ENCODE results near the gene COL4A5.
"Not testable (repeated sequence)": the region's sequence is repeated elsewhere in the genome, so short reads cannot be mapped to it uniquely, and the experiment has no call there.

COL4A5 gene

GRCh38 chrX:108456971-108457477 is 17.4 kb downstream of the COL4A5 start:
- no peak for DNase-seq

DNA sequence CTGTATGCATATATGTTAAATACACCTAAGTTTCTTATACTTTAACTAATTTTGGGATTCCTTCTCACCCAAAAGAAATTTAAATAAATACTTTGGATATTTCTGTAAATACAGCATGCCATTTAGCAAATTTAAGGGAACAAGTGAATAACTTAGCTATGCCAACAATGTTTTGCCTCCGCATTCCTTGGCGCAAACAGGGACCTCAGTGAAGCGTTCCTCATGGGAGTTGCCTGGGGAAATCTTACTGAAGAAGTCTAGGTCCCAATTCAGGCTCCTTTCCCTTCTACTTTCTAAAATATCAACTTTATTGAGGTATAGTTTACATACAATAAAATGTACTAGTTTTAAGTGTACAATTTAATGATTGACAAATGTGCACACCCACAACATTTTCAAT is 25.0 kb downstream of the COL4A5 start:
- DNase-seq = no peak

- no peak for DNase-seq
These were observed 28.8 kb downstream of the COL4A5 start for GRCh38 chrX:108468486-108468885.

- no peak for DNase-seq
These were observed 34.3 kb downstream of the COL4A5 start for GRCh38 chrX:108473979-108474378.

DNA sequence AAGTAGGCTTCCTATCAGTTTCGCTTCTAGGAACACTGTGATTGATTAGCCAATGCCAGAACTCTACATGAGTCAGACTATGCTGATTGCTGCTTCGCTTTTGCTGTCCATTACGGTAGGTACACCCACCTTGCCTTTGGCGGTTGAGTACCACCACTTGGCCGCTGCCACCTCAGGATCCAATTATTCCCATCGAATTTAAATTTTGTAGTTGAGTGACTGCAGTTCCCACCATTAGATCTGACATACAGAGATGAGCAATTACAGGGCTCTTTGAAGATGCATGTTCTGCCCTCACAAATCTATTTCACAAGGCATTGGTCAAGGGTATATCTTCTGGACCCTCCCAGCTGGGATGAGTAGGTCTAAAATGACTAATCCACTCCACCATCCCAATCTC is 41.9 kb downstream of the COL4A5 start:
- DNase-seq = not testable (repeated sequence)

- DNase-seq = no peak
These were observed 44.6 kb downstream of the COL4A5 start for GRCh38 chrX:108484251-108484650.

DNA sequence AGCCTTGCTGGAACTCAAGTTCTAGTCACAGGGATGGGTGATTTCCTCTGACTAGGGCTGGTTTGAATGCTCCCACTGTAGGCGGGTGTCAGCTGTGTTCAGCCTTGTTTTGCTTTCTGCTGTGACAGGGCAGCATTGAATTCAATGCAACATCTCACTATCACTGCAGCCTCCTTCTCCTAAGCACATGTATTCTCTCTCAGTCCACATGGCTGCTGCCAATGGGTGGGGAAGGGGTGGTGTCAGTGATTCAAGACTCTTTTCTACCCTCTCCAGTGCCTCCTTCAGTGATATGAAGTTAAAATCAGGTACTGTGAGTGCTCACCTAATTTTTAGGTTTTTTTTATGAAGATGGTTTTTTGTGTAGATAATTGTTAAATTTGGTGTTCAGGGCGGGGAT is 46.3 kb downstream of the COL4A5 start:
- DNase-seq = no peak

GRCh38 chrX:108494406-108495090 is 54.9 kb downstream of the COL4A5 start:
- DNase-seq = no peak

- no peak for DNase-seq
These were observed 72.1 kb downstream of the COL4A5 start for GRCh38 chrX:108511721-108512120.

- DNase-seq = no peak
These were observed 76.5 kb downstream of the COL4A5 start for GRCh38 chrX:108516184-108516583.

GRCh38 chrX:108527724-108528123 is 88.1 kb downstream of the COL4A5 start:
- no peak for DNase-seq

DNA sequence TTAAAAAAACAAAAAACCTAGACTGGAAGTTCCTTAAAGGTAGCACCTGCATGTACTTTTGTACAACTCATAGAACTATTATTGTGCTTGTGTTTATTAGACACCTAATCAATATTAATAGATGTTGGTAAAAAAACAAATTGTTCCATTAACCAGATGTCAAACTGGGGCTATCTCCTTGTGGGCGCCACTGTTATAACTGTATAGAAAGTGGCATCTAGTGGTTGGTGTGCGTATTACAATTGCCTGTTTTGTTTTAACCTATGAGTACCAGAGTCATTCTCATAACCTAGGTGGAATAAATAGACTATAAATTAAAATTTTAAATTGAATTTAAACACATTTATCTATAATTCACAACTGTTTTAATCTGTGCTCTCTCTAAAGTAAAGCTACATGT is 97.4 kb downstream of the COL4A5 start:
- DNase-seq = peak; percentile 16

DNA sequence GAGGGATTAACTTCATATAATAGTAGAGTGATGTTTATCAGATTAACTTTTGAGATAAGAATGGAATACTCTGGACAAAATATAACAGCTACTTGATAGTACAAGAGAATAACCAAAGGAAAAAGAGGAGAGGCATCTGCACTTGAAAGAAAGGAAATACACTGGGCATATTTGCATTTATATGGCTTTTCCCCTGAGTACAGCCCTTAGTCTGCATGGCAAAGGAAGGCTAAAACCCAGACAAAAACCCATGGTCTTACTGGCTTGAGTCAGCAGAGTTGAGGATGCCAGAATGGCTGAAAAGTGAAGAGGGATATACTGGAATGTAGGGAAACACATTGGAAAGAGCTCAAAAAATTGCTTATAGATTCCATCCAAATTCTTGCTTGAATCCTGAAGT is 101.6 kb downstream of the COL4A5 start:
- no peak for DNase-seq

GRCh38 chrX:108557580-108557979 is 117.9 kb downstream of the COL4A5 start:
- no peak for DNase-seq

GRCh38 chrX:108558217-108558616 is 118.6 kb downstream of the COL4A5 start:
- DNase-seq = no peak

DNA sequence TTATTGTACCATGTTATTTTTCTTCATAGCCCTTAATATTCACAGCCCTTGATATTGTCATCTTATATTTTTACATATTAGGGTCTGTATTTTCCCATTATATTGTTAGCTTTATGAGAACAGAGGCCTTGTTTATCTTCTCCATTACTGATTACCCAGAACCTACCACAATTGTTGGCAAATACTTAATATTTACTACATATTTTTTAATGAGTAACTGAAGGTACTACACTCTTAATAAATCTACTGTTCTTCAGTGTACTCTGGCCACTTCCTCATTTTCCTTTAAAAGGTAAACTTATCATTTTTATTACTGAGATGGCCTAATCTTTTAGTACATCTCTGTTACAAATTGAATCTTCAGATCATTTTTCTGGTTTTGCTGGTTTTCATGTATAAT is 133.5 kb downstream of the COL4A5 start:
- DNase-seq = no peak

DNA sequence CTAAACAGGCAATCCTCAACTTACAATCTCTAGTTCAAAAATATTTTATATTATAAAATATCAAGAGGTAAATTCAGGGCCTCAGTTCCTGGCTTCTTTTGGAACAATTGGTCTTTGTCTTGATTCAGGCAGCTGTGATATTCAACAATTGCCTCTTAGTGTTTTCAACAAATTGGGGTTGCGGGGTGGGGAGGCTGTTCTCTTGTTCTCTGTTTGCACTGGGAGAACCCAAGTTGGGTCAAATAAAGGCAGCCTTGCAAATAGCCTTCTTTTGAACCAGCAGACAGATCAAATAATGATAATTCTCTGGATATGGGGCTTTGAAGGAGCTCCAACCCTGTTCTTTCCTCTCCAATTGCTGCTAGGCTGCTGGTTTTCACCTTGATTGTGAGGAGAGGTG is 142.5 kb downstream of the COL4A5 start:
- no peak for DNase-seq

DNA sequence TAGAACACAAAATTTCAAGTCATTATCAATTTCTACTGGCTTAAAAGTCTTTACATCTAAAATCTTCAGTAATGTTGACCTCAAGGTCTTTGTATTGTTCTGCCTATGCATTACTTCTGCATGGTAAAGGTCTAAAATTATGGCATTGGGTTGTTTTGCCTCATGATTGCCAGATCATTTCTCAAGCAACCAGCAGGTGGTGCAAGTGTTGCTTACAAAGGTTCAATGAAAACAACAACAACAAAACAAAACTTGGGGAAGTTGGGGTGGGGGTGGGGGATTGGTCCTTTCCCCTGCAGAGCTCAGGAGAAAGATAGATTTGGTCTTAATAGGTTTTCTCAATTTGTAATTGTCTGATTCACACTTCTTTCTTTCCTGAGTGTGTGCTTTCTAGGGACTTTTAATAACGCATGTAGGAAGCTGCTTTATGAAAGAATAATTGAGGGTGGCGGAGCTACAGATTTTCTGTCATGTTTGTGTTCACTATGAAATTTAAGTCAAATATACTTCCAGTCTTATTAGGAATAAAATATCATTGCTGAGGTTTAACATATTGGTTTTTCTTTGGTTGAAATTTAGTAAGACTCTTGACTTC is 145.1 kb downstream of the COL4A5 start:
- DNase-seq = no peak

DNA sequence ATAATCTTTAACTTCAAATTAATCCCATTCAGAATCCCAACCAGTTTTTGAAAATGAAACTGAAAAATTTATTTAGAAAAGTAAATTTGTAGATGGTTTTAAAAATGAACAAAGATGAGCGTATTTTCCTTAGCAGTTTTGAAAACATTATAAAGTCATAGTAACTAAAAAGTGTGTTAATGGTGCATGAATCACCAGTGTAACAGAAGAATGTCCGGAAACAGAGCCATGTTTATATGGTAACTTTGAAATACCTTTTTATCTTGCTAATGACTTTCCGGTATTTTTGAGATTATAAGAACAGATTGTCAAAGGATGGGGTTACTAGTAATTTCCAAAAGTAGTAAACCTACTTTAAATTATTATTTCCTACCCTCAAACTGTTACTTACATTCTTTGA is 150.9 kb downstream of the COL4A5 start:
- no peak for DNase-seq

DNA sequence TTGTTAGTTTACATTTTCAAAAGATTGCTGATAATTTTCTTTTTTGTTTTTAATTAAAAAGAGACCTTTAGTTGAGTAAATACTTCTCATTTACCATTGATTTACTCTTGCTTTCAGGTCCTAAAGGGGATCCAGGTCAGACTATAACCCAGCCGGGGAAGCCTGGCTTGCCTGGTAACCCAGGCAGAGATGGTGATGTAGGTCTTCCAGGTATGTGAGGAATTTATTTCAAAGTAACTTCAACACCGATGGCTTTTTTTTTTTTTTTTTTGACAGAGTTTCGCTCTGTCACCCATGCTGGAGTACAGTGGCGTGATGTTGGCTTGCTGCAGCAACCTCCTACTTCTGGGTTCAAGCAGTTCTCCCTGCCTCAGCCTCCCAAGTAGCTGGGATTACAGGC is 161.6 kb downstream of the COL4A5 start:
- DNase-seq = no peak

- no peak for DNase-seq
These were observed 170.5 kb downstream of the COL4A5 start for GRCh38 chrX:108610141-108610540.

DNA sequence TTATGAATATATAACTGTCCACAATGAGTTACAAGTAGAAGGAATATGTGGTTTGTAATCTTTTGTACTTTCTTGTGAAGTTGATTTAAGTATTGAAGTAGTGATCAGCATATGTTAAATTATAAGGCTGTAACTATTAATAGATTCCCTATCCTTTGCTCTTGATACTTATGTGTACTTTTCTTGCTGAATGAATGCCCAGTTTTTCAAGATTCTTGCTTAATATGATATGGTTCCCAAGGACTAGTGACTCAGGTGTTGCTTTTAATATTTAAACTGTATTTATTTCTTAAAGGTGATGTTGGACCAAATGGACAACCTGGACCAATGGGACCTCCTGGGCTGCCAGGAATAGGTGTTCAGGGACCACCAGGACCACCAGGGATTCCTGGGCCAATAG is 175.0 kb downstream of the COL4A5 start:
- no peak for DNase-seq

- DNase-seq = no peak
These were observed 201.2 kb downstream of the COL4A5 start for GRCh38 chrX:108640817-108641216.

DNA sequence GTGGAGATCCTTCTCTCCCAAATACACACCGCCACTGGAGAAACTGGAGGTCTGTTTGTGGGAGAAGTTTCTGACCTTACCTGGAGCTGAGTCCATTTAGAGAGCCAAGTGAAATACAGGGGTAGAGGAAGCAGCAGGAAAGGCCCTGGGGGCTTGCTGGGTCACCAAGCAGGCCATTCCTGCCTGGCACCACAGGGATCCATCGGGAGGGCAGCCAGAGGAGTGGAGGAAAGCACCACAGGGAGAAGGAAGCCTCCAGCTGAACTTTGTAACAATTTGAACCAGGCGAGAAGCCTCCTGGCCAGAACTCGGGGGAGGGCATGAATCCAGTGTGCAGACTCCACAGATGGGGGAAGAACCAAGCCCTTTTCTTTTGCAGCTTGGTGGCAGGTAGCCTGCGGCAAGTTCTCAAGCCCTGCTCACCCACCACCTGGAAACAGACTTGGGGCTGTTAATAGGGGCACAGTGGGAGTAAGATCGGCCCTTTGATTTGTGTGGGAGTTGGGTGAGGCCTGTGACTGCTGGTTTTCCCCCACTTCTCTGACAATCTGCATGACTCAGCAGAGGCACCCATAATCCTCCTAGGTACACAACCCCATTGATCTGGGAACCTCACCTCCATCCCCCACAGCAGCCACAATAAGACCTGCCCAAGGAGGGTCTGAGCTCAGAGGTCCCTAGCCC is 202.1 kb downstream of the COL4A5 start:
- no peak for DNase-seq

Measured in NCI-H1105 (cell line).